Esophagus muscularis mucosa (tissue), 3 donors: Measurements from ENCODE around the gene DSG3.

ENCODE experiments used
- EP300 ChIP-seq: sonication (generic); formaldehyde crosslinking; IDR thresholded peaks from one replicate; pipeline ENCODE4 v1.6.1; 2017; ENCODE audit warnings: antibody characterized with exemption
- TF ChIP-seq, protein P1 (sequence below), 3 experiments: fragments of 200-600 bp in 2 of 3; fragments of 450-650 bp in 1 of 3; sonication (generic) in 2 of 3; IDR thresholded peaks; one replicate each; pipeline ENCODE4 v1.5.1; 2017 to 2019; ENCODE audit warnings: antibody characterized with exemption in 3 of 3, mild to moderate bottlenecking in 2 of 3, moderate library complexity in 1 of 3

DNA sequence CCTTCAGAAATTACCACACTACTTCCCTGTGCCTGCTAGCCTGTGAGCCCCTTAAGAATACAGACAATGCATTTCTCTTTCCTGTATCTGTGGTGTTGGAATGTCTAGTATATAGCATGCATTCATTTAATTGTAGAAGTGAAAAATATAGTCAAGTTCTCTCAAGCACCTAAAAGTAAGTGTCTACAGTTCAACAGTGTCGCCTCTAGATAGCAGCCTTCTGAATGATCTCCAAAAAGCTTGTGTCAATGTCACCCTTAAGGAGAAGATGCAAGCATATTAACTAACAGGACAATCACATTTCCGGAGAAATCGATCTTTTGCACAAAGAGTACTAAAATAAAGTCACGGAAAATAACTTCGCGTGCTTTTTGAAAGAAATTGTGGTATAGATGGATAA, 27.5 kb upstream of the DSG3 start:
- TF ChIP-seq, protein P1, sequence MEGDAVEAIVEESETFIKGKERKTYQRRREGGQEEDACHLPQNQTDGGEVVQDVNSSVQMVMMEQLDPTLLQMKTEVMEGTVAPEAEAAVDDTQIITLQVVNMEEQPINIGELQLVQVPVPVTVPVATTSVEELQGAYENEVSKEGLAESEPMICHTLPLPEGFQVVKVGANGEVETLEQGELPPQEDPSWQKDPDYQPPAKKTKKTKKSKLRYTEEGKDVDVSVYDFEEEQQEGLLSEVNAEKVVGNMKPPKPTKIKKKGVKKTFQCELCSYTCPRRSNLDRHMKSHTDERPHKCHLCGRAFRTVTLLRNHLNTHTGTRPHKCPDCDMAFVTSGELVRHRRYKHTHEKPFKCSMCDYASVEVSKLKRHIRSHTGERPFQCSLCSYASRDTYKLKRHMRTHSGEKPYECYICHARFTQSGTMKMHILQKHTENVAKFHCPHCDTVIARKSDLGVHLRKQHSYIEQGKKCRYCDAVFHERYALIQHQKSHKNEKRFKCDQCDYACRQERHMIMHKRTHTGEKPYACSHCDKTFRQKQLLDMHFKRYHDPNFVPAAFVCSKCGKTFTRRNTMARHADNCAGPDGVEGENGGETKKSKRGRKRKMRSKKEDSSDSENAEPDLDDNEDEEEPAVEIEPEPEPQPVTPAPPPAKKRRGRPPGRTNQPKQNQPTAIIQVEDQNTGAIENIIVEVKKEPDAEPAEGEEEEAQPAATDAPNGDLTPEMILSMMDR (IDR thresholded peaks at IDR 0.05): no peak
- TF ChIP-seq EP300: no peak
